Hepatocyte (in vitro differentiated cells): Measurements from ENCODE around the gene ZDBF2. TPM values are rescaled to one million over a fixed set of nuclear protein-coding genes. Genes with fewer than 3 reads are reported as not detected.

ENCODE experiments used
- DNase-seq: peaks from one replicate; pipeline ENCODE4 v3.0.0-alpha.2; 2016; ENCODE audit warnings: low spot score
- H2AFZ ChIP-seq: fragments of 200-600 bp; sonication (generic); 2 replicates; pipeline ENCODE4 v1.6.0; 2016; ENCODE audit warnings: antibody characterized with exemption, mild to moderate bottlenecking
- H3K27ac ChIP-seq: fragments of 200-600 bp; sonication (generic); 2 replicates; pipeline ENCODE4 v1.5.1; 2016; ENCODE audit warnings: mild to moderate bottlenecking
- H3K27me3 ChIP-seq: fragments of 200-600 bp; sonication (generic); 2 replicates; pipeline ENCODE4 v1.6.1; 2016
- H3K36me3 ChIP-seq: fragments of 200-600 bp; sonication (generic); replicated peaks from 2 replicates; pipeline ENCODE4 v1.5.1; 2016; ENCODE audit warnings: low read depth; ENCODE audit not compliant: insufficient read depth
- H3K4me1 ChIP-seq: fragments of 200-600 bp; sonication (generic); 2 replicates; pipeline ENCODE4 v1.5.1; 2016; ENCODE audit warnings: mild to moderate bottlenecking, moderate library complexity; ENCODE audit not compliant: insufficient read depth
- H3K4me2 ChIP-seq: fragments of 200-600 bp; sonication (generic); 2 replicates; pipeline ENCODE4 v1.6.0; 2016
- H3K4me3 ChIP-seq: fragments of 200-600 bp; sonication (generic); 2 replicates; pipeline ENCODE4 v1.5.1; 2016; ENCODE audit warnings: mild to moderate bottlenecking
- H3K79me2 ChIP-seq: fragments of 200-600 bp; sonication (generic); 2 replicates; pipeline ENCODE4 v1.6.0; 2017; ENCODE audit warnings: mild to moderate bottlenecking
- H3K9me2 ChIP-seq: fragments of 200-600 bp; sonication (generic); replicated peaks from 2 replicates; pipeline ENCODE4 v1.6.0; 2017; ENCODE audit warnings: mild to moderate bottlenecking; ENCODE audit not compliant: insufficient read depth
- H3K9me3 ChIP-seq: fragments of 200-600 bp; sonication (generic); 2 replicates; pipeline ENCODE4 v1.5.1; 2016; ENCODE audit warnings: low read depth, mild to moderate bottlenecking
- H4K20me1 ChIP-seq: fragments of 200-600 bp; sonication (generic); 2 replicates; pipeline ENCODE4 v1.6.0; 2016; ENCODE audit warnings: mild to moderate bottlenecking; ENCODE audit not compliant: insufficient read depth, poor library complexity, severe bottlenecking
- EZH2 ChIP-seq: fragments of 200-600 bp; sonication (generic); IDR thresholded peaks from 2 replicates; pipeline ENCODE4 v1.6.1; 2016; ENCODE audit warnings: antibody characterized with exemption, mild to moderate bottlenecking, borderline replicate concordance
- EZH2phosphoT487 ChIP-seq: fragments of 200-600 bp; sonication (generic); IDR thresholded peaks from one replicate; pipeline ENCODE4 v1.6.1; 2018; ENCODE audit warnings: antibody characterized with exemption, mild to moderate bottlenecking, low read depth, moderate library complexity; ENCODE audit not compliant: unreplicated experiment, severe bottlenecking
- WGBS: methylation state at CpG from one replicate; pipeline ENCODE4 v1.1.6; 2016; ENCODE audit warnings: low lambda C conversion rate; ENCODE audit errors: missing lambda C conversion rate; 5-methylcytosine and 5-hydroxymethylcytosine counted together
- polyA plus RNA-seq: library from polyadenylated mRNA; unstranded; fragments of >200 nt; fragmentation: Nextera tagmentation; extraction: Ambion mirVana; gene quantifications from 2 replicates; pipeline ENCODE4 v1.2.1, GENCODE V29; 2016
- total RNA-seq: library from RNA; depleted of rRNA; stranded (reverse); fragments of >200 nt; gene quantifications from 2 replicates; pipeline ENCODE4 v1.2.3, GENCODE V29; 2014
- TF ChIP-seq, protein P1 (sequence below): fragments of 200-600 bp; sonication (generic); IDR thresholded peaks from 2 replicates; pipeline ENCODE4 v1.5.1; 2016; ENCODE audit warnings: antibody characterized with exemption, mild to moderate bottlenecking; ENCODE audit not compliant: poor library complexity

ZDBF2 gene
- total and polyA plus RNA-seq, 2 experiments from 2014 or later = 3.4 to 14.0 TPM

DNA sequence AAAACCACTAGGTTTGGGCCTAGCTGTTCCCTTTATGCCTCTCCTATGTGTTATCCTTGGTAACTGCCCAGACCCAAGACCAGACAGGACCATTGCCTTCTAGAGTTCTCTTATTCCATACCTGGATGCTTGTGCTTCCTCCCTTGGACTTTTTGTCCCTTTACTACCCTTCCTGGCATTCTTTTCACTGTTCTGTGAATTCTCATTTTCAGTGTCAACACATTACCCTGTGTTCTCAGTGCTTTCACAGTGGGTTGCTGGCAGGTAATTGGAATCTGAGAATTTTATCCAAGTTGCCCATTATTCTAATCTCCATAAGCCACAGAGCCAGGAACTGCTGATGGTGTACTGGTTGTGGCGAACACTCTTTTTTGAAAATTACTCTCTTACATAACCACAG lies 41.7 kb downstream of the ZDBF2 start:
- TF ChIP-seq, protein P1, sequence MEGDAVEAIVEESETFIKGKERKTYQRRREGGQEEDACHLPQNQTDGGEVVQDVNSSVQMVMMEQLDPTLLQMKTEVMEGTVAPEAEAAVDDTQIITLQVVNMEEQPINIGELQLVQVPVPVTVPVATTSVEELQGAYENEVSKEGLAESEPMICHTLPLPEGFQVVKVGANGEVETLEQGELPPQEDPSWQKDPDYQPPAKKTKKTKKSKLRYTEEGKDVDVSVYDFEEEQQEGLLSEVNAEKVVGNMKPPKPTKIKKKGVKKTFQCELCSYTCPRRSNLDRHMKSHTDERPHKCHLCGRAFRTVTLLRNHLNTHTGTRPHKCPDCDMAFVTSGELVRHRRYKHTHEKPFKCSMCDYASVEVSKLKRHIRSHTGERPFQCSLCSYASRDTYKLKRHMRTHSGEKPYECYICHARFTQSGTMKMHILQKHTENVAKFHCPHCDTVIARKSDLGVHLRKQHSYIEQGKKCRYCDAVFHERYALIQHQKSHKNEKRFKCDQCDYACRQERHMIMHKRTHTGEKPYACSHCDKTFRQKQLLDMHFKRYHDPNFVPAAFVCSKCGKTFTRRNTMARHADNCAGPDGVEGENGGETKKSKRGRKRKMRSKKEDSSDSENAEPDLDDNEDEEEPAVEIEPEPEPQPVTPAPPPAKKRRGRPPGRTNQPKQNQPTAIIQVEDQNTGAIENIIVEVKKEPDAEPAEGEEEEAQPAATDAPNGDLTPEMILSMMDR = no peak
- TF ChIP-seq EZH2 = no peak
- no peak for TF ChIP-seq EZH2phosphoT487
- 100% methylated on average over 1 of the region's 1 CpG for WGBS
- Histone ChIP-seq H4K20me1 (no peaks in the 10 kb centered on the region), H2AFZ (no peak overlapping the region), H3K36me3 (no peaks in the 10 kb centered on the region), H3K27ac (no peak overlapping the region), H3K4me2 (no peak overlapping the region), H3K4me1 (no peaks in the 10 kb centered on the region), H3K4me3 (no peak overlapping the region), H3K79me2 (no peaks in the 10 kb centered on the region), H3K9me2 (no peaks in the 10 kb centered on the region), H3K27me3 (no peaks in the 10 kb centered on the region), H3K9me3 (no peaks in the 10 kb centered on the region)
- no peak for DNase-seq

DNA sequence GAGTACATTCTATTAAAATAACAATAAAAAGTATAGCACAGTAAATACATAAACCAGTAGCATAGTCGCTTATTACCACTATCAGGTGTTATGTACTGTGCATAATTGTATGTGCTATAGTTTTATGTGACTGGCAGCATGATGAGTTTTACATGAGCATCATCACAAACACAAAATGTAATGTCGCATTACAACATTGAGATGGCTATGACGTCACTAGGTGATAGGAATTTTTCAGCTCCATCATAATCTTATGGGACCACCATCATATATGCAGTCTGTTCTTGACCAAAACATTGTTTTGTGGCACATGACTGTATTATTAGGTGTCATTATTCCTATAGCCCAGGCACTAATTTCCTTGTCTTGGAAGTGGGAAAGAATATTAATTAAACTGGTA lies 48.6 kb downstream of the ZDBF2 start:
- Histone ChIP-seq H2AFZ (no peak overlapping the region), H3K4me2 (no peak overlapping the region), H4K20me1 (no peaks in the 10 kb centered on the region), H3K36me3 (no peaks in the 10 kb centered on the region), H3K27me3 (no peaks in the 10 kb centered on the region), H3K79me2 (no peaks in the 10 kb centered on the region), H3K4me1 (no peaks in the 10 kb centered on the region), H3K4me3 (no peak overlapping the region), H3K27ac (no peak overlapping the region), H3K9me3 (no peaks in the 10 kb centered on the region), H3K9me2 (no peaks in the 10 kb centered on the region)
- TF ChIP-seq, protein P1 = no peak
- WGBS = 93% methylated on average over 3 of the region's 3 CpGs
- no peak for DNase-seq

DNA sequence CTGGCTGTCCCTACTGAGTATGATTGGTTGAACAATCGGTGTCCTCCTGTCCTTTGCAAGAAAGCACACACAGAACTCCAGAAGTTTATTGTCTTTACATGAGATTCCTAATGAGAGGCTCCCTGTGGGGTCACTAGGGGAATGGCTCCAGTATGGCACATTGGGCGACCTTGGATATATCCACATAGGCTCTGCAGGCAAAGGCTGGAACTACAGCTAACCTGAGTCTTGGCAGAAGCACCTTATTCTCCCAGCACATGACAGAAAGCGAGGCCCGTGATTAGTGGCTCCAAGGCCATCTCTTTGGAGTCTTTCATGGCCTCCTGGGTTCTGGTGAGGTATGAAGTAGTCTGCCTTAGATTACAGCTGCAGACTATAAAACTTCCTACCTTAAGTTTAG lies 49.0 kb downstream of the ZDBF2 start:
- H3K4me3 ChIP-seq = no peak overlapping the region
- no peak overlapping the region for H3K4me2 ChIP-seq
- no peaks in the 10 kb centered on the region for H4K20me1 ChIP-seq
- TF ChIP-seq EZH2 (no peak), EZH2phosphoT487 (no peak)
- TF ChIP-seq, protein P1 = no peak
- no peaks in the 10 kb centered on the region for H3K79me2 ChIP-seq
- DNase-seq = no peak
- no peak overlapping the region for H3K27ac ChIP-seq
- WGBS = 95% methylated on average over 4 of the region's 4 CpGs
- no peaks in the 10 kb centered on the region for H3K36me3 ChIP-seq
- no peaks in the 10 kb centered on the region for H3K9me2 ChIP-seq
- H3K4me1 ChIP-seq = no peaks in the 10 kb centered on the region
- no peaks in the 10 kb centered on the region for H3K27me3 ChIP-seq
- H2AFZ ChIP-seq = no peak overlapping the region
- H3K9me3 ChIP-seq = no peaks in the 10 kb centered on the region

DNA sequence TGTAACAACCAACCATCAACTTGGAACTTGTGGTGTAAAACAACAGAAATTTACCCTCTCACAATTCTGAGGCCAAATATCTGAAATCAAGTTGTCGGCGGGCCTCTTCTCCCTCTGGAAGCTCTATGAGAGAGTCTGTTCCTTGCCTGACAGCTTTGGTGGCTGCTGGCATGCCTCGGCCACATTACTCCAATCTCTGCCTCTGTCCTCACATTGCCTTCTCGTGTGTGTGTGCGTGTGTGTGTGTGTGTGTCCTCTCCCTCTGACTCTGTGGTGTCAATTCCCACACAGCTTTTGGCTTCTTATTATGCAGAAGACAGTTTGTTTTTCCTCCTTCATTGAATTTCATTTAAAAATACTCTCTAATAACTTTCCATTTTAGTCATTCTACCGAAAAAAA lies 50.4 kb downstream of the ZDBF2 start:
- no peaks in the 10 kb centered on the region for H3K9me2 ChIP-seq
- no peak overlapping the region for H3K4me3 ChIP-seq
- no peaks in the 10 kb centered on the region for H3K36me3 ChIP-seq
- no peak overlapping the region for H3K4me2 ChIP-seq
- H3K27ac ChIP-seq = no peak overlapping the region
- no peaks in the 10 kb centered on the region for H3K4me1 ChIP-seq
- DNase-seq = no peak
- H3K9me3 ChIP-seq = no peaks in the 10 kb centered on the region
- H2AFZ ChIP-seq = no peak overlapping the region
- H4K20me1 ChIP-seq = no peaks in the 10 kb centered on the region
- H3K27me3 ChIP-seq = no peaks in the 10 kb centered on the region
- no peaks in the 10 kb centered on the region for H3K79me2 ChIP-seq
- WGBS = 82% methylated on average over 6 of the region's 6 CpGs
- TF ChIP-seq EZH2phosphoT487 = no peak
- TF ChIP-seq, protein P1 = no peak
- TF ChIP-seq EZH2 = no peak
